HS-27A (cell line): ENCODE measurements around the gene ZNF219.

ENCODE experiments used
- DNase-seq: peaks from one replicate; pipeline ENCODE4 v3.0.0-alpha.2; 2012; ENCODE audit warnings: low read depth, missing footprints

Gene ZNF219

GRCh38 chr14:21087294-21088091, 11.0 kb downstream of the ZNF219 start:
- no peak for DNase-seq

- no peak for DNase-seq
These were observed 11.6 kb downstream of the ZNF219 start for GRCh38 chr14:21086908-21087293.

GRCh38 chr14:21084998-21085853, 13.2 kb downstream of the ZNF219 start:
- no peak for DNase-seq

GRCh38 chr14:21084396-21084795, 14.1 kb downstream of the ZNF219 start:
- no peak for DNase-seq

GRCh38 chr14:21083565-21084325, 14.7 kb downstream of the ZNF219 start:
- no peak for DNase-seq

GRCh38 chr14:21081521-21082142, 16.8 kb downstream of the ZNF219 start:
- DNase-seq, result no peak

- DNase-seq, result no peak
These were observed 19.7 kb downstream of the ZNF219 start for GRCh38 chr14:21078726-21079125.

GRCh38 chr14:21078287-21078686, 20.2 kb downstream of the ZNF219 start:
- no peak for DNase-seq

GRCh38 chr14:21077672-21078071, 20.8 kb downstream of the ZNF219 start:
- no peak for DNase-seq

- DNase-seq, result no peak
These were observed 22.6 kb downstream of the ZNF219 start for GRCh38 chr14:21075719-21076437.

- no peak for DNase-seq
These were observed 23.8 kb downstream of the ZNF219 start for GRCh38 chr14:21074398-21075272.

- DNase-seq, result no peak
These were observed 24.5 kb downstream of the ZNF219 start for GRCh38 chr14:21073921-21074320.

GRCh38 chr14:21072781-21073339, 25.6 kb downstream of the ZNF219 start:
- DNase-seq, result no peak

- no peak for DNase-seq
These were observed 26.4 kb downstream of the ZNF219 start for GRCh38 chr14:21072031-21072473.

- DNase-seq, result no peak
These were observed 27.0 kb downstream of the ZNF219 start for GRCh38 chr14:21071225-21072030.

GRCh38 chr14:21070610-21071224, 27.7 kb downstream of the ZNF219 start:
- DNase-seq, result no peak

GRCh38 chr14:21070083-21070609, 28.3 kb downstream of the ZNF219 start, which contains the start of gene ARHGEF40:
Gene ARHGEF40, plus strand, starts transcription at chr14:21070304. Its CDS starts 93 bp downstream, at chr14:21070397.
- no peak for DNase-seq
